Vagina (tissue), 2 donors: ENCODE results near the gene S100P. TPM values are rescaled to one million over a fixed set of nuclear protein-coding genes. Genes with fewer than 3 reads are reported as not detected.

Experiments
- DNase-seq, 2 donors: peaks; one replicate each; pipeline ENCODE4 v3.0.0-alpha.2; 2017; ENCODE audit errors: extremely low spot score in 2 of 2
- H3K27ac ChIP-seq: fragments of 200-600 bp; sonication (generic); one replicate; pipeline ENCODE4 v1.5.1; 2019
- H3K27me3 ChIP-seq: fragments of 200-600 bp; sonication (generic); one replicate; pipeline ENCODE4 v1.5.1; 2019
- H3K36me3 ChIP-seq, 2 donors: fragments of 200-600 bp; sonication (generic); one replicate each; pipeline ENCODE4 v1.5.1; 2017 to 2019
- H3K4me1 ChIP-seq: fragments of 200-600 bp; sonication (generic); one replicate; pipeline ENCODE4 v1.5.1; 2019
- H3K4me3 ChIP-seq, 2 donors: fragments of 200-600 bp; sonication (generic); 1 replicate in 1 of 2; 2 replicates in 1 of 2; pipeline ENCODE4 v1.5.1; 2016 to 2019
- H3K9me3 ChIP-seq: fragments of 200-600 bp; sonication (generic); one replicate; pipeline ENCODE4 v1.5.1; 2019
- POLR2A ChIP-seq, 2 donors: fragments of 450-650 bp; IDR thresholded peaks; one replicate each; pipeline ENCODE4 v1.6.1; 2017; ENCODE audit warnings: antibody characterized with exemption in 2 of 2, mild to moderate bottlenecking in 2 of 2, moderate library complexity in 2 of 2
- POLR2AphosphoS5 ChIP-seq, 2 donors: sonication (generic); formaldehyde crosslinking; IDR thresholded peaks; one replicate each; pipeline ENCODE4 v1.9.0; 2017; ENCODE audit warnings: antibody characterized with exemption in 2 of 2, mild to moderate bottlenecking in 2 of 2, low read depth in 1 of 2; ENCODE audit not compliant: insufficient read depth in 1 of 2
- intact Hi-C: fragments of 100-400 bp; cut with DNase I; formaldehyde crosslinking; loops from one replicate; pipeline ENCODE4 v1.15.1; 2023
- total RNA-seq: library from RNA; depleted of rRNA; stranded (reverse); fragments of >200 nt; gene quantifications from one replicate; pipeline ENCODE4 v1.2.3, GENCODE V29; 2016
- TF ChIP-seq, protein P1 (sequence below), 3 experiments: fragments of 450-650 bp in 2 of 3; fragments of 200-600 bp in 1 of 3; sonication (generic) in 1 of 3; IDR thresholded peaks; one replicate each; pipeline ENCODE4 v1.5.1; 2017 to 2019; ENCODE audit warnings: antibody characterized with exemption in 3 of 3, mild to moderate bottlenecking in 2 of 3, moderate library complexity in 2 of 3

S100P gene
- total RNA-seq, 1 donor from 2014 or later: 18.2 TPM

DNA sequence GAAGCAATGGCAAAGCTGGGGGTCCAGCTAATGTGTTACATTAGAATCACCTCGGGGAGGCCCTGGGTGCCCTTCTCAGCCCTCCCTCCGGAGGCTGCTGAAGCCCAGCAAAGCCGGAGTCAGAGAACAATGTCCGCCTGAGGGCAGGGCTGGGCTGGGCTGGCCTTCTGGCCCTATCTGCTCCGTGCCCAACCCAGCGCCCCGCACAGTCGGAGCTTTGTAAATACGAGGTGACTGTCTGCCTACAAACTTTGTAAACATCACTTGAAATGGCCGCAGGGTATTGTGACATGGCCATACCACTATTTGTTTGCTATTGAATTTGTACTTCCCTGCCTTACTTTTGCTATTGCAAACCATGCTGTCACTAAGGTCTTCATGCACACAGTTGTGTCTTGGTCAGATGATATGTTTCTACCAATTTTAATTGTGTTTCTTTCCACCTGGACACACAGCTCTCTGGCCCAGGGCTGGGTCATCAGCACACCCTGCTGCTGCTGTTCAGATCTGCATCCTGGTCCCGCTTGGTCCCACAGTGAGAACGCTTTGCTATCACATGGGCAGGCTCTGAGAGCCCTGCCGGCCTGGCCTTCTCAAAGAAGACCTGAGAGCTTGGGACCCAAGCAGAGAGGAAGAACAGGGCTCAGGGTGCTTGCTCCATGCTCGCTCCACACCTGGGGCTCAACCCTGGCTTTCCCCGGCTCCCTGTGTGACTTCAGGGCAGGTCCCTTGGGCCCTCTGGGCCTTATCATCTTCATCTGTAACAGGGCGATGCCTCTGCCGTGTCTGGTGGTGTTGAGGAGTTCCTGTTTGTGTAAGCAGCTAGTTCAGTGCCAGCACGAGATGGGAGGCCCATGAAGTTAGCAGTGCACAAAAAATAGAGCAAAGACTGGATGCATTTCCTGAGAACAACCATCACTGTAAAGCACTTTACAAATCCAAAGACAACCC lies 2.3 kb downstream of the S100P start:
- Histone ChIP-seq H3K4me3 (no peak overlapping the region), H3K4me1 (peaks cover 50% of the 10 kb centered on the region), H3K9me3 (no peaks in the 10 kb centered on the region), H3K27me3 (no peaks in the 10 kb centered on the region), H3K27ac (peak overlapping the region; percentile 55), H3K36me3 (no peaks in the 10 kb centered on the region)
- no peak for DNase-seq
- TF ChIP-seq POLR2A (IDR thresholded peaks at IDR 0.05) (no peak), POLR2AphosphoS5 (IDR thresholded peaks at IDR 0.05; ENCODE audit: insufficient read depth in 1 of 2, low read depth in 1 of 2) (peak in 1 of 2 donors; percentile 34)
- TF ChIP-seq, protein P1, sequence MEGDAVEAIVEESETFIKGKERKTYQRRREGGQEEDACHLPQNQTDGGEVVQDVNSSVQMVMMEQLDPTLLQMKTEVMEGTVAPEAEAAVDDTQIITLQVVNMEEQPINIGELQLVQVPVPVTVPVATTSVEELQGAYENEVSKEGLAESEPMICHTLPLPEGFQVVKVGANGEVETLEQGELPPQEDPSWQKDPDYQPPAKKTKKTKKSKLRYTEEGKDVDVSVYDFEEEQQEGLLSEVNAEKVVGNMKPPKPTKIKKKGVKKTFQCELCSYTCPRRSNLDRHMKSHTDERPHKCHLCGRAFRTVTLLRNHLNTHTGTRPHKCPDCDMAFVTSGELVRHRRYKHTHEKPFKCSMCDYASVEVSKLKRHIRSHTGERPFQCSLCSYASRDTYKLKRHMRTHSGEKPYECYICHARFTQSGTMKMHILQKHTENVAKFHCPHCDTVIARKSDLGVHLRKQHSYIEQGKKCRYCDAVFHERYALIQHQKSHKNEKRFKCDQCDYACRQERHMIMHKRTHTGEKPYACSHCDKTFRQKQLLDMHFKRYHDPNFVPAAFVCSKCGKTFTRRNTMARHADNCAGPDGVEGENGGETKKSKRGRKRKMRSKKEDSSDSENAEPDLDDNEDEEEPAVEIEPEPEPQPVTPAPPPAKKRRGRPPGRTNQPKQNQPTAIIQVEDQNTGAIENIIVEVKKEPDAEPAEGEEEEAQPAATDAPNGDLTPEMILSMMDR (IDR thresholded peaks at IDR 0.05): no peak
- intact Hi-C loops: no loop called here

DNA sequence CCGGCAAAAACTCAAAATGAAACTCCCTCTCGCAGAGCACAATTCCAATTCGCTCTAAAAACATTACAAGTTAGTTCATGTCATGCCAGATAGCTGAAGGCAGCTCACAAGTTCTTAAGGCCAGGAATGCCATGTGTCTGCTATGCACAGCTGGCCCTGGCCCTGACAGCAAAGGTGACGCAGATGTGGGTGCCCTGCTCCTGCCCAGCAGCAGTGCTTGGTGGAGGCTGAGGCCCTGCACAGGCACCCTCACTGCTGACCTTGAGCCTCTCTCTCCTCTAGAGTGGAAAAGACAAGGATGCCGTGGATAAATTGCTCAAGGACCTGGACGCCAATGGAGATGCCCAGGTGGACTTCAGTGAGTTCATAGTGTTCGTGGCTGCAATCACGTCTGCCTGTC lies 2.9 kb downstream of the S100P start:
- Histone ChIP-seq H3K27ac (peak overlapping the region; percentile 12), H3K4me1 (peaks cover 50% of the 10 kb centered on the region), H3K27me3 (no peaks in the 10 kb centered on the region), H3K36me3 (no peaks in the 10 kb centered on the region), H3K4me3 (no peak overlapping the region), H3K9me3 (no peaks in the 10 kb centered on the region)
- no peak for DNase-seq
- TF ChIP-seq POLR2AphosphoS5 (IDR thresholded peaks at IDR 0.05; ENCODE audit: insufficient read depth in 1 of 2, low read depth in 1 of 2): peak in 1 of 2 donors; percentile 25
- TF ChIP-seq, protein P1 (IDR thresholded peaks at IDR 0.05): no peak
- intact Hi-C loops: no loop called here

DNA sequence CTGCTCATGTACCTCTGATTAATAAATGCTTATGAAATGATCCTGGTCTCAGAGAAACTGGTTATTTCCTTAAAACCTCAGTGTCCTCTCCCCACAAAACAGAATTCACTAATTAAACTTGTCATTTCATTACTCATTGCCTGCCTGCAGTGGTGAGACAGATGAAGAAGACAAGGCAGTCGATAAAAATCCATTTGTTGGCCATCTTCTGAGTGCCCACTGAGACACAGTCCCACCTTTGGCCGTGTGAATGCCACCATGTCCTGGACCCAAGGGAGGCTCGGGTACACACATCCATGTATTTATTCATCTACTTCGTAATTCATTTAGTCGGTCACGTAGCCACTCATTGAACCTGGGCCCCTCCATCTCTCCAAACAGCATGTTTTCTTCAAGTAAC lies 3.5 kb downstream of the S100P start:
- peaks cover 50% of the 10 kb centered on the region for H3K4me1 ChIP-seq
- intact Hi-C loops: no loop called here
- TF ChIP-seq, protein P1 (IDR thresholded peaks at IDR 0.05): no peak
- TF ChIP-seq POLR2AphosphoS5 (IDR thresholded peaks at IDR 0.05; ENCODE audit: insufficient read depth in 1 of 2, low read depth in 1 of 2) (no peak), POLR2A (IDR thresholded peaks at IDR 0.05) (no peak)
- no peak overlapping the region for H3K4me3 ChIP-seq
- peak overlapping the region; percentile 12 for H3K27ac ChIP-seq
- no peaks in the 10 kb centered on the region for H3K9me3 ChIP-seq
- DNase-seq: no peak
- no peaks in the 10 kb centered on the region for H3K36me3 ChIP-seq
- no peaks in the 10 kb centered on the region for H3K27me3 ChIP-seq

DNA sequence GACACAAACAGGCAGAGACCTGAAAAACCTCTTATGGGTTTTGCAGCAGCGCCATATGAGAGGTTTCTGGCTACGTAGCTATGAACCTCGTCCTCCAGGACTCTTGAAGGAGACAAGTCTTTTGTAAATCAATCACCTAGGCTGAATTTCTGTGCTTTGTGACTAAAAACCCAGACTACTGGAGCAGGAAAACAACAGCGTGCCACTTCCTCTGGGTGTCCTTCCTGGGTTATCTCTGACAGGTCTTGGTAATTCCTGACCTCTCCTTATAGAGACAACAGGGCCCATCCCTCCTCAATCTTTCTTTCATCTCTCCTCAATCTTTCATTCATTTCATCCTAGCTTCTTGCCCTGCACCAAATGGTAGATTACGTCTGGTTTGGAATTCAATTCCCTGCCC lies 5.7 kb downstream of the S100P start:
- no peak for TF ChIP-seq POLR2A (IDR thresholded peaks at IDR 0.05)
- TF ChIP-seq, protein P1 (IDR thresholded peaks at IDR 0.05): no peak
- no peak for TF ChIP-seq POLR2AphosphoS5 (IDR thresholded peaks at IDR 0.05; ENCODE audit: insufficient read depth in 1 of 2, low read depth in 1 of 2)
- Histone ChIP-seq H3K36me3 (no peaks in the 10 kb centered on the region), H3K27me3 (no peaks in the 10 kb centered on the region), H3K27ac (no peak overlapping the region), H3K9me3 (no peaks in the 10 kb centered on the region), H3K4me3 (no peak overlapping the region), H3K4me1 (peaks cover 35% of the 10 kb centered on the region)
- DNase-seq: no peak
- intact Hi-C loops: no loop called here

DNA sequence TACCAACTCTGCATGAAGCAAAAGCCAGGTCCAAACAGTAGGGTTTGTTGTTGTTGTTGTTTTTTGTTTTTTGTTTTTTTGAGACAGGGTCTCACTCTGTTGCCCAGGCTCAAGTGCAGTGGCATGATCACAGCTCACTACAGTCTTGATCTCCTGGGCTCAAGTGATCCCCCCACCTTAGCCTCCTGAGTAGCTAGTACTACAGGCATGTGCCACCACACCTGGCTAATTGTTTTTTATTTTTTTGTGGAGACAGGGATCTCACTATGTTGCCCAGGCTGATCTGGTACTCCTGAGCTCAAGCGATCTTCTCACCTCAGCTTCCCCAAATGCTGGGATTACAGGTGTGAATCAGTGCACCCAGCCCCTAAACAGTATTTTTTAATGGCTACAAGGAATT lies 6.2 kb downstream of the S100P start:
- Histone ChIP-seq H3K9me3 (no peaks in the 10 kb centered on the region), H3K27me3 (no peaks in the 10 kb centered on the region), H3K27ac (no peak overlapping the region), H3K36me3 (no peaks in the 10 kb centered on the region), H3K4me3 (no peak overlapping the region), H3K4me1 (peaks cover 32% of the 10 kb centered on the region)
- TF ChIP-seq POLR2A (IDR thresholded peaks at IDR 0.05) (no peak), POLR2AphosphoS5 (IDR thresholded peaks at IDR 0.05; ENCODE audit: insufficient read depth in 1 of 2, low read depth in 1 of 2) (no peak)
- TF ChIP-seq, protein P1 (IDR thresholded peaks at IDR 0.05): no peak
- intact Hi-C loops: no loop called here
- DNase-seq: no peak
